Transverse colon (tissue), 3 donors: Measurements from ENCODE around the gene SYPL2.

ENCODE experiments used
- EP300 ChIP-seq: sonication (generic); formaldehyde crosslinking; IDR thresholded peaks from one replicate; pipeline ENCODE4 v1.6.1; 2017; ENCODE audit warnings: antibody characterized with exemption, low read depth
- POLR2A ChIP-seq: fragments of 450-650 bp; IDR thresholded peaks from one replicate; pipeline ENCODE4 v1.6.1; 2016; ENCODE audit warnings: antibody characterized with exemption, mild to moderate bottlenecking, moderate library complexity
- TF ChIP-seq, protein P1 (sequence below), 5 experiments: fragments of 200-600 bp in 3 of 5; fragments of 450-650 bp in 2 of 5; sonication (generic) in 3 of 5; IDR thresholded peaks; 1 replicate in 2 of 5; 2 replicates in 3 of 5; pipeline ENCODE4 v1.5.1; 2016 to 2017; ENCODE audit warnings: antibody characterized with exemption in 5 of 5, inconsistent platforms in 3 of 5, mild to moderate bottlenecking in 2 of 5, moderate library complexity in 1 of 5

- TF ChIP-seq EP300 (no peak), POLR2A (no peak)
- TF ChIP-seq, protein P1, sequence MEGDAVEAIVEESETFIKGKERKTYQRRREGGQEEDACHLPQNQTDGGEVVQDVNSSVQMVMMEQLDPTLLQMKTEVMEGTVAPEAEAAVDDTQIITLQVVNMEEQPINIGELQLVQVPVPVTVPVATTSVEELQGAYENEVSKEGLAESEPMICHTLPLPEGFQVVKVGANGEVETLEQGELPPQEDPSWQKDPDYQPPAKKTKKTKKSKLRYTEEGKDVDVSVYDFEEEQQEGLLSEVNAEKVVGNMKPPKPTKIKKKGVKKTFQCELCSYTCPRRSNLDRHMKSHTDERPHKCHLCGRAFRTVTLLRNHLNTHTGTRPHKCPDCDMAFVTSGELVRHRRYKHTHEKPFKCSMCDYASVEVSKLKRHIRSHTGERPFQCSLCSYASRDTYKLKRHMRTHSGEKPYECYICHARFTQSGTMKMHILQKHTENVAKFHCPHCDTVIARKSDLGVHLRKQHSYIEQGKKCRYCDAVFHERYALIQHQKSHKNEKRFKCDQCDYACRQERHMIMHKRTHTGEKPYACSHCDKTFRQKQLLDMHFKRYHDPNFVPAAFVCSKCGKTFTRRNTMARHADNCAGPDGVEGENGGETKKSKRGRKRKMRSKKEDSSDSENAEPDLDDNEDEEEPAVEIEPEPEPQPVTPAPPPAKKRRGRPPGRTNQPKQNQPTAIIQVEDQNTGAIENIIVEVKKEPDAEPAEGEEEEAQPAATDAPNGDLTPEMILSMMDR (IDR thresholded peaks at IDR 0.05) = no peak
Observed at GRCh38 chr1:109485001-109485400, 18.7 kb downstream of the SYPL2 start.
